GM19372 (cell line): Measurements from ENCODE around the gene CD320.

Source experiments
- ATAC-seq: cut with Tn5 transposase; IDR thresholded peaks from one replicate; pipeline ENCODE4 v1.9.1; 2021; ENCODE audit warnings: mild to moderate bottlenecking, low read depth, moderate library complexity; ENCODE audit not compliant: unreplicated experiment

Gene CD320

DNA sequence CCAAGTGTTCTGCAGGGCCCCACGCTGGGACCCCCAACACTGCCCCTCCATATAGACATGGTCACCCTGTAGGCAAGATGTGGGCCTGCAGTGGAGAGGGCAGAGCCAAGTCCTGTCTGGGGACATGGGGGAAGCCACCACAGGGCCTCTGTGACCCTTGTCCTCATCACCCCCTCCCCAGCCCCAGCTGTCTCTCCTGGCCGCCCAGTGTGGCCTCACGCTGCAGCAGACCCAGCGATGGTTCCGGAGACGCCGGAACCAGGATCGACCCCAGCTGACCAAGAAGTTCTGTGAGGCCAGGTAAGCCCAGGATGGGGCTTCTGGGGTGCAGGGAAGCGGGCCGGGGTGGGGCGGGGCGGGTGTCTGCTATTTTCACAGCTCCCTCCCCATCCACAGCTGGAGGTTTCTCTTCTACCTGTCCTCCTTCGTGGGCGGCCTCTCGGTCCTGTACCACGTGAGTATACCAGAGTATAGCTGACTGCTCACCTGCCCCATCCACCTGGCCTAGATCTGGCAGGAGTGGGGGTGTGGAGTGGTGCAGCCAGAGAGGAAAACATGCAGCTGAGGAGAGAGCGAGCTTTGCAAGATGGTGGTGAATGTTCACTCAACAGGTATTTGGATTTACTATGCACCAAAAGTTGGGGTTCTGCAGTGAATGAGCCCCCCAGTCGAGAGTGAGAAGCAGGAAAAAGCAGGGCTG lies 52.6 kb downstream of the CD320 start:
- ATAC-seq: no peak

DNA sequence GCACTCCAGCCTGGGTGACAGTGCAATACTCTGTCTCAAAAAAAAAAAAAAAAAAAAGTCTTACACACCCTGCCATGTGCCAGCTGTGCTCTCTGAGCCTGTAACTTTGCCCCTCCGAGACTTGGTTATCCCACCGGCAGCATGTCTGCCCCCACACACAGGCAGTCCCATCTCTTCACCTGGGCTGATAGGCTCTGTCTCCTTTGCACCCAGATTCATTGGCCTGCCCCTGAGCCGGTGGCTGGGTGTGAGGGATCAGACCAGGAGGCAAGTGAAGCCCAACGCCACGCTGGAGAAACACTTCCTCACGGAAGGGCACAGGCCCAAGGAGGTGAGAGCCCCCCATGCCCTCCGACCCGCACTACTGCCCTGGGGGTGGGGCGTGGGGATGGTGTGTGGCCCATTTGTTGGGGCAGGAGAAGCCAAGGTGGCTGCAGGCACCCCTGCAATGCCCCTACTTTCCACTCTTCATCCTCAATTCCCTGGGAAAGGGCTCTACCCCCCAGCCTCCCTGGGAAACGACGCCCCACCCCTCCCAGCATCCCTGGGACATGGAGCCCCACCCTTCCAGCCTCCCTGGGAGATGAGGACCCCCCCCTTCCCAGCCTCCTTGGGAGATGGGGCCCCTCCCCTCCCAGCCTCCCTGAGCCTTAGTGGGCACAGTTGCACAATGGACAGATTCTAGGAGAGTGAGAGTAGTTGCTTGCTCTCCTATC lies 53.7 kb downstream of the CD320 start:
- ATAC-seq: no peak

DNA sequence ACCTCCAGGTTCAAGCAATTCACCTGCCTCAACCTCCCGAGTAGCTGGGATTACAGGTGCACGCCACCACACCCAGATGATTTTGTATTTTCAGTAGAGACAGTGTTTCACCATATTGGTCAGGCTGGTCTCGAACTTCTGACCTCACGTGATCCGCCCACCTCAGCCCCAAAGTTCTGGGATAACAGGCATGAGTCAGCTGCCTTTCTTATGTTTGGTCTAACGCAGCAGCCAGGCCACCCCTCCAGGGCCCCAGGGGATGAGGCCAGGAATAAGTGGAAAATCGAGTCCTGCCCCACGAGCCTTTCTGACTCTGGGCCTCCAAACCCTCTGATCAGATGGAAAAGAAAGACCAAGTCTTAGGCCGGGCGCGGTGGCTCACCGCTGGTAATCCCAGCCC lies 54.5 kb downstream of the CD320 start:
- no peak for ATAC-seq

DNA sequence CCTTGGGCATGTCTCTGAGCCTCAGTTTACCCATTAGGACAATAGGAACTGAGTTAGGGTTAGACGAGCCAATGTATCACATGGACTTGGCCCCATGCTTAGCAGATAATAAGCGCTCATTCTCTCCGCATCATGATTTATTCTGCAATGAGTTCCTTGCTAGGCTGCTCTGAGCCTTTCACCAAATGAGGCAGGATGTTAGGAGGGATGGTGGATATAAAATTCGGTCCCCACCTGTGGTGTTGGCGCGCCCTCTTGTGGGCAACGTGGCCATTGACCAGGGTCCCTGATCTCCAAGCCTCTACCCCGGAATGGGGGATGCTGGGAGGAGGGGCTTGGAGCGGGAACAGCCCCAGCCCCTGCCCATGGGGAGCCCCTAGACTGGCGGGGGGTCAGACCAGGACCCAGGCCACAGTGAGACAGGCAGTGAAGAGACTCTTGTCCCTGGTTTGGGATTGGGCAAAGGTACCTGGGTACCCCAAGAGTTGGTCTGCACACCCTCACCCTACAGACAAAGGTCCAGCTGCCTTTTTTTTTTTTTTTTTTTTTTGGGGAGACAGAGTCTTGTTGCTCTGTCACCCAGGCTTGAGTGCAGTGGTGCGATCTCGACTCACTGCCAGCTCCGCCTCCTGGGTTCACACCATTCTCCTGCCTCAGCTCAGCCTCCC lies 55.1 kb downstream of the CD320 start:
- no peak for ATAC-seq
